HEK293T (cell line): Measurements from ENCODE around the gene RAB42.

Experiments used
- ARNT ChIP-seq: fragments of 450-650 bp; IDR thresholded peaks from 2 replicates; pipeline ENCODE4 v1.6.1; 2017; ENCODE audit warnings: mild to moderate bottlenecking
- BHLHE40 ChIP-seq: fragments of 450-650 bp; IDR thresholded peaks from 2 replicates; pipeline ENCODE4 v1.6.1; 2016; ENCODE audit warnings: mild to moderate bottlenecking, moderate library complexity, borderline replicate concordance
- CTBP1 ChIP-seq: fragments of 450-650 bp; IDR thresholded peaks from 2 replicates; pipeline ENCODE4 v1.6.1; 2016; ENCODE audit warnings: borderline replicate concordance
- FOXK2 ChIP-seq: fragments of 450-650 bp; IDR thresholded peaks from 2 replicates; pipeline ENCODE4 v1.6.1; 2016; ENCODE audit warnings: mild to moderate bottlenecking
- FOXM1 ChIP-seq: fragments of 450-650 bp; IDR thresholded peaks from 2 replicates; pipeline ENCODE4 v1.6.1; 2017; ENCODE audit warnings: mild to moderate bottlenecking, borderline replicate concordance
- HDGF ChIP-seq: fragments of 450-650 bp; IDR thresholded peaks from 2 replicates; pipeline ENCODE4 v1.6.1; 2017; ENCODE audit warnings: antibody characterized with exemption, borderline replicate concordance
- SP1 ChIP-seq: fragments of 450-650 bp; IDR thresholded peaks from 2 replicates; pipeline ENCODE4 v1.6.1; 2017
- SUZ12 ChIP-seq: fragments of 450-650 bp; IDR thresholded peaks from 2 replicates; pipeline ENCODE4 v1.6.1; 2016; ENCODE audit warnings: mild to moderate bottlenecking
- ZNF384 ChIP-seq: fragments of 450-650 bp; IDR thresholded peaks from 2 replicates; pipeline ENCODE4 v1.6.1; 2016

- TF ChIP-seq SP1 (no peak), ARNT (no peak), FOXK2 (no peak), CTBP1 (no peak), BHLHE40 (no peak), HDGF (no peak), ZNF384 (no peak), FOXM1 (no peak), SUZ12 (no peak)
Observed at GRCh38 chr1:28582248-28582615, 9.8 kb upstream of the RAB42 start.
